Measurements from ENCODE around the gene SOD2. TPM values are rescaled to one million over a fixed set of nuclear protein-coding genes. Genes with fewer than 3 reads are reported as not detected.

The SOD2 gene
- total RNA-seq, 6 donors from 2014 or later = 116 to 478 (median 295) TPM

Small RNA genes lying within 50 kb of the gene (small RNA-seq; reads per million reads assigned to genes)
- gene RNU4ATAC18P = 0 reads per million in 4 donors

Other genes with a start within 250 kb of the SOD2 start
- 100 to 1,000 TPM in 2 of 6 donors, 10 to 100 TPM in 4; 67.0 to 123 (median 90.6) TPM for gene WTAP, start 34.3 kb upstream of the SOD2 start, total RNA-seq
- 10 to 100 TPM in 4 of 6 donors, 1 to 10 TPM in 2; 5.2 to 62.5 (median 30.5) TPM for gene ACAT2, start 68.8 kb upstream of the SOD2 start, total RNA-seq
- gene TCP1, start 96.4 kb upstream of the SOD2 start, total RNA-seq = 100 to 1,000 TPM in 3 of 6 donors, 10 to 100 TPM in 3; 43.0 to 128 (median 95.2) TPM
- 10 to 100 TPM; 18.9 to 61.5 (median 58.7) TPM for gene MRPL18, start 97.2 kb upstream of the SOD2 start, total RNA-seq
- gene PNLDC1, start 107.0 kb upstream of the SOD2 start, total RNA-seq = 1 to 10 TPM in 1 of 6 donors, under 1 TPM in 1, not detected in 4; 0.37 to 1.0 TPM
- gene MAS1, start 197.7 kb upstream of the SOD2 start, total RNA-seq = under 1 TPM in 1 of 6 donors, not detected in 5; 0.03 TPM